Nephron (organoid): ENCODE results near the gene WHRN.

Experiments
- H3K27ac Mint-ChIP-seq, 3 experiments: 2 replicates each; pipeline ENCODE4 v1.8.0; 2020; ENCODE audit warnings: mixed read lengths in 3 of 3, mild to moderate bottlenecking in 2 of 3, moderate library complexity in 1 of 3
- H3K27me3 Mint-ChIP-seq: 2 replicates; pipeline ENCODE4 v1.8.0; 2021; ENCODE audit warnings: low read depth, mild to moderate bottlenecking, moderate library complexity, mixed read lengths
- H3K36me3 Mint-ChIP-seq: 2 replicates; pipeline ENCODE4 v1.8.0; 2020; ENCODE audit warnings: low read depth, mixed read lengths
- H3K4me1 Mint-ChIP-seq: 2 replicates; pipeline ENCODE4 v1.8.0; 2020; ENCODE audit warnings: mixed read lengths
- H3K4me3 Mint-ChIP-seq, 3 experiments: 2 replicates each; pipeline ENCODE4 v1.8.0; 2020; ENCODE audit warnings: mild to moderate bottlenecking in 3 of 3, mixed read lengths in 3 of 3, moderate library complexity in 2 of 3
- H3K9me3 Mint-ChIP-seq: 2 replicates; pipeline ENCODE4 v1.8.0; 2020; ENCODE audit warnings: mixed read lengths
- CTCF ChIP-seq, 3 experiments: fragments of 200-600 bp; sonication (generic); IDR thresholded peaks; one replicate each; pipeline ENCODE4 v1.5.0; 2021; ENCODE audit warnings: antibody characterized with exemption in 3 of 3; ENCODE audit not compliant: unreplicated experiment in 3 of 3

Gene WHRN

DNA sequence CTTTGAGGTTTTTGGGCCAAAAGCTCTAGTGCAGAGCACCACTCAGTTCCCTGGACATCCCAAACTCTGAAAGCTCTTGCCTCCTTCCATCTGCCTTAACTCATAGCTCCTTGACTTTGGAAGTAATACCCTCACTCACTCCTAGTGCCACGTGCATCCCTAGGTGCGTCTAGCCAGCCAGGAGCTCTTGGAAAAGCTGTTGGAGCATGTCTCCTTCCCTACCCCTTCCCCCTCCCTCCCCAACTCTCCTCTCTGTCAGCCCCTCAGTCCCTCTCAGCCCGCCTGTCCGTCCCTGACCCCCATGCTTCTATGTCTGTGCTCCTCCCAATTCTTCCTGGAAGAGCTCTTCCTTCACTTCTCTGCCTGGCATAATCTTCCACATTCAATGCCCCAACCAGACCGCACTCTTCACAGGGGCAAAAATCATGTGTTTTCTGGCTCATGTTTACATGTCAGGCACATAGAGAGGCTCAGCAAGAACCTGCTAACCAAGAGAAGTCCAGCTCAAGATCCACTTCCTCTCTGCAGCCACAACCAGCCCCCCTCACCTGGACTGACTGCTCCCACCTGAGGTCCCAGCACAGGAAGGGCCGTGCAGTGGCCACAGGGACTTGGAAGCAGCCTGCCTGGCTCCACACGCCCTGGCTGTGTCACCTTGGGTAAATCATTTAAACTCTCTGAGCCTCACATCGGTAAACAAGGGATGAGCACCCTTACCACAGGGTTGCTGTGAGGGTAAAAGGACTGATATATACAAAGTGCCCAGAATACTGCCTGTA is 58.4 kb downstream of the WHRN start:
- Mint-ChIP-seq H3K9me3 (peaks cover 2% of the 10 kb centered on the region), H3K4me3 (no peak overlapping the region), H3K27me3 (no peaks in the 10 kb centered on the region), H3K36me3 (peaks cover 3% of the 10 kb centered on the region), H3K27ac (no peak overlapping the region), H3K4me1 (no peaks in the 10 kb centered on the region)
- no peak for TF ChIP-seq CTCF (IDR thresholded peaks at IDR 0.05; ENCODE audit: unreplicated experiment in 3 of 3)

DNA sequence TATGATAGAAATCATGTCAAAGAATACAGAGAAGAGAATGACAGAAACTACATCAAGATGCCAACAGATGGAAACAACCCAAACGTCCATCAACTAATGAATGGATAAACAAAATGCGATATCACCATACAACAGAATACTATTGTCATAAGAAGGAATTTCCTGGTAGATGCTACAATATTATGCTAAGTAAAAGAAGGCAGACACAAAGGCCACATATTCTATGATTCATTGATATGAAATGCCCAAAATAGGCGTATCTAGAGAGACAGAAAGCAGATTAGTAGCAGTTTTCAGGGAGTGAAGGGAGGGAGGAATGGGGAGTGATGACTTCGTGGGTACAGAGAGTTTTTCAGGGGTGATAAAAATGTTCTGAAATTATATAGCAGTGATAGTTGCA is 59.2 kb downstream of the WHRN start:
- peaks cover 3% of the 10 kb centered on the region for H3K36me3 Mint-ChIP-seq
- no peaks in the 10 kb centered on the region for H3K27me3 Mint-ChIP-seq
- peaks cover 2% of the 10 kb centered on the region for H3K9me3 Mint-ChIP-seq
- no peaks in the 10 kb centered on the region for H3K4me1 Mint-ChIP-seq
- H3K27ac Mint-ChIP-seq, result no peak overlapping the region
- H3K4me3 Mint-ChIP-seq, result no peak overlapping the region
- TF ChIP-seq CTCF (IDR thresholded peaks at IDR 0.05; ENCODE audit: unreplicated experiment in 3 of 3), result no peak

GRCh38 chr9:114445616-114446015 is 59.7 kb downstream of the WHRN start:
- no peak overlapping the region for H3K27ac Mint-ChIP-seq
- peaks cover 2% of the 10 kb centered on the region for H3K9me3 Mint-ChIP-seq
- TF ChIP-seq CTCF (IDR thresholded peaks at IDR 0.05; ENCODE audit: unreplicated experiment in 3 of 3), result no peak
- no peaks in the 10 kb centered on the region for H3K4me1 Mint-ChIP-seq
- H3K36me3 Mint-ChIP-seq, result peaks cover 3% of the 10 kb centered on the region
- no peaks in the 10 kb centered on the region for H3K27me3 Mint-ChIP-seq
- no peak overlapping the region for H3K4me3 Mint-ChIP-seq

GRCh38 chr9:114442022-114442421 is 63.3 kb downstream of the WHRN start:
- Mint-ChIP-seq H3K36me3 (peaks cover 3% of the 10 kb centered on the region), H3K4me1 (no peaks in the 10 kb centered on the region), H3K27ac (no peak overlapping the region), H3K4me3 (no peak overlapping the region), H3K9me3 (peaks cover 2% of the 10 kb centered on the region), H3K27me3 (no peaks in the 10 kb centered on the region)
- TF ChIP-seq CTCF (IDR thresholded peaks at IDR 0.05; ENCODE audit: unreplicated experiment in 3 of 3), result no peak

DNA sequence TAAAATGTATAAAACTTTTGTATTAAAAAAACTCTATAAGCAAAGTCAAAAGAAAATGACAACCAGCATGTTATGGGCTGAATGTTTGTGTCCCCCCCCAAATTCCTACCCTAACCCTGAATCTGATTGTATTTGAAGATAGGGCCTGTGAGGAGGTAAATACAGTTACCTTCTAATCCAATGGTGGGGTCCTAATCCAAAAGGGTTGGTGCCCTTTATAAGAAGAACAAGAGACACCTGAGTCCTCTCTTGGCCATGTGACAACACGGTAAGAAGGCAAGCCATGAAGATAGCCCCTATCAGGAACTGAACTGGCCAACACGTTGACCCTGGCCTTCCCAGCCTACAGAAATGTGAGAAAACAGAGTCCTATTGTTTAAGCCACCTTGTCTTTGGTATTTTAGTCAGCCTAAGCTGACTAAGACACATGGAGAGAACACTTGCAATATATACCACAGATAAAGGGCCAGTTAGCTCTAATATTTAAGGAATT is 67.8 kb downstream of the WHRN start:
- Mint-ChIP-seq H3K36me3 (no peaks in the 10 kb centered on the region), H3K4me3 (no peak overlapping the region), H3K27ac (no peak overlapping the region), H3K4me1 (no peaks in the 10 kb centered on the region), H3K27me3 (no peaks in the 10 kb centered on the region), H3K9me3 (no peaks in the 10 kb centered on the region)
- no peak for TF ChIP-seq CTCF (IDR thresholded peaks at IDR 0.05; ENCODE audit: unreplicated experiment in 3 of 3)

DNA sequence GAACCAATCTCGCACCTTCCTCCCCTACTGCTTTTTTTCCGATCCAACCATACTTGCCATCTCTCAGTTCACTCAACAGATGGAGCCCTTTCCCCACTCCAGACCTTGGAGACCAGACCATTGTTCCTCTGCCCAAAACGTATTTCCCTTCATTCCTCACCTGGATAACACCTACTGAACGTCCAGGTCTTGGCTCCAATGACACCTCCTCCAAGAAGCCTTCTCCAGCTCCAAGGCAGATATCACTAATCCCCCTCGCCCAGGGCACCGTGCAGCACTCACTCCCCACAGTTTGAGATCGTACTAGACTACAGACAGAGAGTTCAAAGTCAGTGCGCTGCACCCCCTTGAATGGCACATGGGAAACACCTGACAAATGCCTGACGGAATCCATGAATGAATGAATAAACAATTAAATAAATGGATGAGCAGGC is 70.4 kb downstream of the WHRN start:
- no peaks in the 10 kb centered on the region for H3K36me3 Mint-ChIP-seq
- H3K9me3 Mint-ChIP-seq, result no peaks in the 10 kb centered on the region
- H3K27me3 Mint-ChIP-seq, result peaks cover 4% of the 10 kb centered on the region
- no peaks in the 10 kb centered on the region for H3K4me1 Mint-ChIP-seq
- TF ChIP-seq CTCF (IDR thresholded peaks at IDR 0.05; ENCODE audit: unreplicated experiment in 3 of 3), result peak; percentile 54 to 66 (median 61)
- H3K27ac Mint-ChIP-seq, result no peak overlapping the region
- no peak overlapping the region for H3K4me3 Mint-ChIP-seq
